Measurements from ENCODE around the gene PGS1.
"Not testable (repeated sequence)": the region's sequence is repeated elsewhere in the genome, so short reads cannot be mapped to it uniquely, and the experiment has no call there.

PGS1 gene

DNA sequence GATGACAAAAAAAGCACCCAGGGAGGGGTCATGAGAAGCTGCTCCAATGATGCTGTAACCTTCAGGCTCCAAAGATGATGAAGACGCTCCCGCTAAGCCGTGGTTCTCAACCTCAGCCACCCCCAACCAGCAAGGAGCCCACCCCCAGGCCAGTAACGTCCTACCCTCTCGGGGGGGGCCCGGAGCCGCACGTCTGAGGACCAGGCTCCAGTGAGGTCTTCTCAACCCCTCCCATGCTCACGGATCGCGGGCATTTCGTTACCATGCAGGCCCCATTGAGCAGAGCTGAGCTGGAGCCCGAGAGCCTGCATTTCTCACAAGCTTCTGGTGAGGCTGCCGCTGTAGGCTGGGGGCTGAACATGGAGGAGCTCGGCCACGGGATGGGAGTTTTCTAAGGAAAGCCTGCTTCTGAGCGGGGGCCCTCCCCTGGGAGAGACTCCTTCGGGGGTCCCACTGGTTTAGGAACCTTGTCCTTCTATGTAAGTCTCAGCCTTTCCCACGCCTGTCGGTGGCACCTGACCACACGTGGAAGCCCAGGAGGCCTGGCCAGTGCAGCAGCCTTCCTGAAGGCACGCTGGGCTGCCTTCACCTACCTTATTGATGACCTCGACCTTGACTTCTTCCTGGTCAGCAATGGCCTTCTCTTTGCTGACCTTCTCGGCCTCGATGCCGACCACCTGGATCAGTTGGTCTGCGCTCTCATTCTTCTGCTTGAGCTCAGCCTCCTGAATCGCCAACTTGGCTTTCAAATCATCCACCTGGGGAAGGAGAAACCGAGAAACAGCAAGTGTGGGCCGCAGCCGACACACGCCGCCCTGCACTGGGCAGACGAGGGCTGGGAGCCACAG lies 82.7 kb downstream of the PGS1 start:
- TF ChIP-seq, protein P1, sequence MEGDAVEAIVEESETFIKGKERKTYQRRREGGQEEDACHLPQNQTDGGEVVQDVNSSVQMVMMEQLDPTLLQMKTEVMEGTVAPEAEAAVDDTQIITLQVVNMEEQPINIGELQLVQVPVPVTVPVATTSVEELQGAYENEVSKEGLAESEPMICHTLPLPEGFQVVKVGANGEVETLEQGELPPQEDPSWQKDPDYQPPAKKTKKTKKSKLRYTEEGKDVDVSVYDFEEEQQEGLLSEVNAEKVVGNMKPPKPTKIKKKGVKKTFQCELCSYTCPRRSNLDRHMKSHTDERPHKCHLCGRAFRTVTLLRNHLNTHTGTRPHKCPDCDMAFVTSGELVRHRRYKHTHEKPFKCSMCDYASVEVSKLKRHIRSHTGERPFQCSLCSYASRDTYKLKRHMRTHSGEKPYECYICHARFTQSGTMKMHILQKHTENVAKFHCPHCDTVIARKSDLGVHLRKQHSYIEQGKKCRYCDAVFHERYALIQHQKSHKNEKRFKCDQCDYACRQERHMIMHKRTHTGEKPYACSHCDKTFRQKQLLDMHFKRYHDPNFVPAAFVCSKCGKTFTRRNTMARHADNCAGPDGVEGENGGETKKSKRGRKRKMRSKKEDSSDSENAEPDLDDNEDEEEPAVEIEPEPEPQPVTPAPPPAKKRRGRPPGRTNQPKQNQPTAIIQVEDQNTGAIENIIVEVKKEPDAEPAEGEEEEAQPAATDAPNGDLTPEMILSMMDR (IDR thresholded peaks at IDR 0.05; ENCODE audit: low read depth, low read length): no peak
- no peak overlapping the region for H3K4me3 ChIP-seq (replicated peaks in 1 of 2; ENCODE audit: low read depth in 2 of 2, low read length in 2 of 2)
- no peak for DNase-seq (ENCODE audit: low read depth in 2 of 2)

DNA sequence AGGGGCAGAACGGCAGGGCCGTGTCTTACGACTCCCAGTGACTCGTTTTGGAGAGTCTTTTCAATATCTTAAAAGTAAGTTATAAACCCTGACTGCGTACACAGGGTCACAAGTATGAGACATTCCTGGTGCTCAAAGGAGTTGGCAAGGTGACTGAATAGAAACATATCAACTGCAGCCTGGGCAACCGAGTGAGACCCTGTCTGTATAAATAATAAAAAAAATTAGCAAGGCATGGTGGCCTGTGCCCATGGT lies 83.3 kb downstream of the PGS1 start:
- TF ChIP-seq, protein P1 (IDR thresholded peaks at IDR 0.05; ENCODE audit: low read depth, low read length): no peak
- H3K4me3 ChIP-seq (replicated peaks in 1 of 2; ENCODE audit: low read depth in 2 of 2, low read length in 2 of 2): no peak overlapping the region
- DNase-seq (ENCODE audit: low read depth in 2 of 2): no peak

DNA sequence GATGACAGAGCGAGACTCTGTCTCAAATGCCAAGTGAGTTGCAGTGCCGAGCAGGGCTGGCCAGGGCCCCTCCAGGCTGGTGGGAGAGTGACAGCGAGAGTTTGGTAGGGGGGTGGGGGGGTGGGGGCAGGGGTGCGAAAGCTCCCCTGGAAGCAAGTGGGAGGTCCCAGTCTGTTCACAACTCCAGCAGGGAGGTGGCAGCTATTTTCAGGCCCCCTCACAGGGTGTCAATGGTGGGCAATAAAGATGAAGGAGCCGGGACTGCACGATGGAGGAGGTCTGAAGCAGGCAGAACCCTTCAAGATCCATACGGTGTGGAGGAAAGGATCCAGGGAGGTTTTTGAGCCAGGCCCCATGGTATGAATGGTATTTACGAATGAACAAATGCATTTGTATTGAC lies 83.7 kb downstream of the PGS1 start:
- TF ChIP-seq, protein P1 (IDR thresholded peaks at IDR 0.05; ENCODE audit: low read depth, low read length): no peak
- no peak for DNase-seq (ENCODE audit: low read depth in 2 of 2)
- no peak overlapping the region for H3K4me3 ChIP-seq (replicated peaks in 1 of 2; ENCODE audit: low read depth in 2 of 2, low read length in 2 of 2)

DNA sequence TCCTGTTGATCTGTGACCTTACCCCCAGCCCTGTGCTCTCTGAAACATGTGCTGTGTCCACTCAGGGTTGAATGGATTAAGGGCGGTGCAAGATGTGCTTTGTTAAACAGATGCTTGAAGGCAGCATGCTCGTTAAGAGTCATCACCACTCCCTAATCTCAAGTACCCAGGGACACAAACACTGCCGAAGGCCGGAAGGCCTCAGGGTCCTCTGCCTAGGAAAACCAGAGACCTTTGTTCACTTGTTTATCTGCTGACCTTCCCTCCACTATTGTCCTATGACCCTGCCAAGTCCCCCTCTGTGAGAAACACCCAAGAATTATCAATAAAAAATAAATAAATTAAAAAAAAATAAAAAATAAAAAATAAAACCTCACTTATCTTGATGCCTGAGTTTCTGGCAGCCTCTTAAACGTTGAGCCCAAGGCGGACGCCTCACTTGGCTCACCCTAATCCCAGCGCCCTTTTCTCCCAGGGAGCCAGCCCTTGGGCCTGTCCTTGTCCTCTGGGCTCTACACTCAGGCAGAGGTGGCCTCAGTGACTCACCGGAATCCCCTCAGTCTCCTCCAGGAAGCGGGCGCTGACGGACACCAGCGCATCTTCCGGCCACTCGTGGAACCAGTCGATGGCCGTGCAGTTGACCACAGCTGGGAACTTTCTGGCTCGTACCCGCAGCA lies 87.8 kb downstream of the PGS1 start:
- H3K4me3 ChIP-seq (replicated peaks in 1 of 2; ENCODE audit: low read depth in 2 of 2, low read length in 2 of 2); DNase-seq (ENCODE audit: low read depth in 2 of 2): not testable (repeated sequence)

DNA sequence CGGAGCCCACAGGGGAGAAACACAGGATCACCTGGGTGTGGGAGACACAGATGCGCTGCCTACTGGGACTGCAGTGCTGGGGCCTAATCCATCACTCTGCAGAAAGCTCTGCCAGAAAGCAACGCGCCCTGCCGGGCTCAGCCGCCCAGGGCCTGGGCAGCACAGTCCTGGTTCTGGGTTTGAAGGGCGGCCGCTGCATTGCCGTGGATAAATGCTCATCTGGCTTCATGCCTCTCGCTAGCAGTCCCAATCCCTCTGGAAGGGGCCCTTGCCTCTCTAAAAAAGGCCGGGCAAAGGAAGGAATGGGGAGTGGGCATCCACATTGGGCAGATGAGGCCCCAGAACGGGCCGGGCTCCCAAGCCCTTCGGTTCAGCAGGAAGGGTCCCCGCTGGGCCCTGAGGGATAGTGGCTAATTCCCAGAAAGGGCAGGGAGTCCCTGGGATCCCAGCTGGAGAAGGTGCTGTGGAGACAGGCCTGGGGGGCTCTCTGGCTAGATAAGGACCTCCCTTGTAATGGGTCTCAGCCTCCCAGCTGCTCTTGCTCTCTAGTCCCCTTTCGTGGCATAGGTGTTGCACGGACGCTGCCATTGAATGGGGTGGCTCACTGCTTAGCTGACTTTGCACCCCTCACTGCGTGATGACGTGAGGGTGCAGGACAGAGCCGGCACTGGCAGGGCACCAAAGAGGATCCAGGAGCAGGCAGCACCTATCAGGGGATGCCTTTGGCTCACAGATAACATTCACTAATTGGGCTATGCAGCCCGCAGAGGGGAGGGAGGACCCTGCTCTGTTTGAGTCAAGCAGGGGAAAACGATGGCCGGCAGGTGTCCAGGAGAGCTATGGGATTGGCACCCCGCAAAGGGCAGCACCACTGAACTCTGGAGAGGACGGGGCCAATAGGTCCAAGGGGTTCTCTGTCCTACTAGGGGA lies 88.6 kb downstream of the PGS1 start:
- H3K4me3 ChIP-seq (replicated peaks in 1 of 2; ENCODE audit: low read depth in 2 of 2, low read length in 2 of 2): no peak overlapping the region
- TF ChIP-seq, protein P1 (IDR thresholded peaks at IDR 0.05; ENCODE audit: low read depth, low read length): no peak
- DNase-seq (ENCODE audit: low read depth in 2 of 2): no peak

DNA sequence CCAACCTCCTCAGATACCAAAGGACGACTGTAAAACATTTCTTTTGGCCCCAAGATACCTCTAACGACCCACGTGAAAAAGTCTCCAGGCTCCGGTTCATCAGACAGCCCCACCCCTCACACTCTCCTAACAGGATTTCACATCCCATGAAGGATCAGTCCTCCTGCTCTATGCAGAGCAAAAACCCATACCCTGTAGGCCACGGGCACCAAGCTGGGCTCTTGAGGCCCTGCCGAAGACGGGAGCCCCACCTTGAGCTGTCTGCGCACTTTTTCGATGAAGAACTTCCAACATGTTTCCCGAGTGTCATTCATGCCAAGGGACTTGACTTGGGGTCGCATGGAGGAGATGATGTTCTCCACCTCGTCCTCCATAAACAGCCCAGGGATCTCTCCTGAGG lies 89.9 kb downstream of the PGS1 start:
- DNase-seq (ENCODE audit: low read depth in 2 of 2): no peak
- H3K4me3 ChIP-seq (replicated peaks in 1 of 2; ENCODE audit: low read depth in 2 of 2, low read length in 2 of 2): no peak overlapping the region
- TF ChIP-seq, protein P1 (IDR thresholded peaks at IDR 0.05; ENCODE audit: low read depth, low read length): no peak

DNA sequence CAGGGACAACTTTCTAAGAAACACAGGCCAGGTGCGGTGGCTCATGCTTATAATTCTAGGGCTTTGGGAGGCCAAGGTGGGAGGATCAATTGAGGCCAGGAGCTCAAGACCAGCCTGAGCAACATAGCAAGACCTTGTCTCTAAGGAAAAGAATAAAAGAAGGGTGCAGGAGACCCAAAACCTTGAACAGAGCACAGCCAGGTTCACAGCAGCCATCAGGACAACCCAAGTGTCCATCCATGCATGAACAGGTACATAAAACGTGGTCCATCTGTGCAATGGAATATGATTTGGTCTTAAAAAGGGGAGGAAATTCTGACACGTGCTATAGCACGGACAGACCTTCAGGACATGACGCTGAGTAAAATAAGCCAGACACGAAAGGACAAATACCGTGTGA lies 91.0 kb downstream of the PGS1 start:
- H3K4me3 ChIP-seq (replicated peaks in 1 of 2; ENCODE audit: low read depth in 2 of 2, low read length in 2 of 2): no peak overlapping the region
- TF ChIP-seq, protein P1 (IDR thresholded peaks at IDR 0.05; ENCODE audit: low read depth, low read length): no peak
- DNase-seq (ENCODE audit: low read depth in 2 of 2): no peak
